CD4-positive, alpha-beta T cell treated with Interferon alpha-2 for 1 hour (primary cell): ENCODE data around the gene PRDM12.

Experiments used
- DNase-seq, 2 donors: peaks; one replicate each; pipeline ENCODE4 v3.0.0-alpha.2; 2020 to 2022

PRDM12 gene

DNA sequence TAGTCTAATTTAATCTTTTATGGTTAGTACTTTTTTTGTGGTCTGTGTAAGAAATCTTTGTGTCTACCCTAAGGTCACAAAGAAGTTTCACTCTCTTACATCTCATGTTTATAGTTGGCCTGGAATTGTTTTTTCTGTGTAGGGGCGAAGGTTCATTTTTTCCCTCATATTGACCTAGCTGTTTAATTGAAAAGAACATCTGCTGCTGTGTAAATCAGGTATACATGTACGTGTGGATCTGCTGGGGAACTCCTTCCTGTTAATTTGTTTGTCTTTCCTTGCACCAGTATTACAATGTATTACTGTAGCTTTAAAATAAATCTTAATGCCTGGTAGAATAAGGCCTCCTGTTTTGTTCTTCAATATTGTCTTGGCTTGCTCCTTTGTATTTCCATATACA lies 67.0 kb downstream of the PRDM12 start:
- DNase-seq, result no peak

- no peak for DNase-seq
Observed at GRCh38 chr9:130732136-130732535, 67.7 kb downstream of the PRDM12 start.
